GM18951 (cell line): ENCODE data around the gene ACBD6.

ENCODE experiments used
- POLR2A ChIP-seq: IDR thresholded peaks from 4 replicates; pipeline ENCODE4 v1.6.1; 2011; ENCODE audit warnings: mild to moderate bottlenecking; ENCODE audit not compliant: insufficient read length, insufficient read depth; ENCODE audit errors: extremely low read depth
- in situ Hi-C: fragments of 300-500 bp; cut with MboI; formaldehyde crosslinking; loops from one replicate; pipeline ENCODE4 v1.12.0; 2022; ENCODE audit warnings: low sequenced_read_pairs, mixed read lengths, inconsistent platforms; ENCODE audit not compliant: unreplicated experiment

Gene ACBD6

DNA sequence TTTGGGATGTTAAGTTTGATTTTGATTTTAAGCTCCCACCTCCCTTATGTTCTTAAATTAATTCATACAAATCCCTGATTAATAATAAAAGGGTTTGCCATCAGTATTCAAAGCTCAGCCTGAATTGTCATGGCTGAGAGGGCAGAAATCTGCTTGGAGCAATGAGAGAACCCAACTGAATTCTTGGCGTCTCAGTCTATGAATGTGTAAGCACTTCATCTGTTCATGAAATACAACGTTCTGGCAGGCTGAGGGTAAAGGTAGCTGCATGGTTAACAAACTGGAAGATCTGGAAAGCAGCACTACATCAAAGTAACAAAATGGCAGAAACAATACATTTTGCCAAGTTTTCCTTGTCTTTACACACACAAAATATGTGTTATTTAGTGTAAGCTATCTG lies 95.3 kb downstream of the ACBD6 start:
- in situ Hi-C loops: no loop called here
- no peak for TF ChIP-seq POLR2A

DNA sequence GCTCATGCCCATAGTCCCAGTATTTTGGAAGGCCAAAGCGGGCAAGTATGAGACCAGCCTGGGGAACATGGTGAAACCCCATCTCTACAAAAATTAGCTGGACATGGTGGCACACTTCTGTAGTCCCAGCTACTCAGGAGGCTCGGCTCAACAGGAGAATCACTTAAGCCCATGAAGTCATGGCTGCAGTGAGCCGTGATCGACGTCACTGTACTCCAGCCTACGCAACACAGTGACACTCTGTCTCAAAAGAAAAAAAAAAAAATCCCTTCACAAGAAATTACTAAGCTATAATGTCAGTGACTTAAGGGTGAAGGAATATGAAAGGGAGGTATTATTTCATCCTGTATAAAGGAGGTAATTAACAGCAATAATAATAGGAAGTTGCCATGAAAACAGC lies 99.8 kb downstream of the ACBD6 start:
- no peak for TF ChIP-seq POLR2A

DNA sequence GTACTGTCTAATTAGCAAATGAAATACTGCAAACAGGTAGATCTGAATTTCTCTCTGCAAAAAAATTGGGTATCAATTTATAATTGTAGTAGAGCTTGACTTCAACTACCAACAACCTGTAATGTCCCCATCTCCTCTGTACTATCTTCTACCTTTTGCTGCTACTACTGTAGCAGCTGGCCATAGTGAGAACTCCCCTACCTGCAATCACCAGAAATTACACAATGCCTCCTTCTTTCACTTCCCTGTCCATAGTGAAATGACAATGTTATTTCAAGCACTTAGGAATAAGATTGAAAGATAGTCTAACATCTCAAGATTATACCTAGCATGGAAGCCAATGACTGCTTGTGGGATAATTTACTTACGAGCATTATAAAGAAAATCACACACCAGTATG lies 100.4 kb downstream of the ACBD6 start:
- in situ Hi-C loops: no loop called here
- no peak for TF ChIP-seq POLR2A

More for the DNA sequence above, 99.8 kb downstream of the ACBD6 start:
- in situ Hi-C loops: no loop called here

DNA sequence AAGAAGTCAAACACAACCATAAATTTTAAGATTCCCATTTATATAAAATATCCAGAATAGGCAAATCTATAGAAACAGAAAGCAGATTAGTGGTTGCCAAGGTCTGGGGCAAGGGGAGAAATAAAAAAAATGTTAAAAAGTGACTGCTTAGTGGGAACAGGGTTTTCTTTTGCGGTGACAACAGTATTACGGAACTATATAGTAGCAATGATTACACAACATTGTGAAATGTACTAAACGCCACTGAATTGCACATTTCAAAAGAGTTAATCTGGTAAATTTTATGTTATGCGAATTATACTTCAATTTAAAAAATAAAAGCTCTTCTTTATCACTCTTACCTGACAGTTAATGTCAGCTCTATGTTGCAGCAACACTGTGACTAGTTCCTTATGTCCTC lies 105.2 kb downstream of the ACBD6 start:
- no peak for TF ChIP-seq POLR2A
- in situ Hi-C loops: no loop called here

DNA sequence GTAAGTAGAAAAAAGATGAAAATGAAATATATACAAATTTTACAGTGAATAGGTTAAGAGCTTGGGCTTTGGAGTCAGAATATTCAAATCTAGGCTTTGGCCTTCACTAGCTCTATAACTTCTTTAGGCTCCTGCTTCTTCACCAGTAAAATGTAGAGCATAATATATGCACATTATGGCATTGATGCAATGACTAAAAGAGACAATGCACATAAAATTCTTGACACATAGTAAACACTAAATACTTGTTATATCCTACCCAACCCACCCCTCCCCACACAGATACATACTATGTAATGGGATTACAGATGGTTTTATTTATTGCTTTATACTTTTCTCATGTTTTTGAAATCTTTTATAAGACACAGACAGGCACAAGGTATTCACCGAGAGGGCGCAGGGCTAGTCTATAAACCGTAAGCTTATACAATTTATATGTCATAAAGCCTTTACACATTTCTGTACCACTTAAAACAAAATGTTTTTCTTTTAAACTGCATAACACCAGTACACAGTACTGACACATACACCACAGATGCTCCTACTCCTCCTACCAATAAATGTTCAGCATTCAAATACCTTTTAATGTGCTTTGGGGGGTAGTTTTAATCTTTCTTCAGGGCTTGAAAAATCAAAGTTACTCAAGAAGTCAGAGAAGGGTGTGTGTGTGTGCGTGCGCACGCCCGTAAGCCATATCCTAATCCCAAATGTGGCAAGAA lies 109.8 kb downstream of the ACBD6 start:
- no peak for TF ChIP-seq POLR2A
- in situ Hi-C loops: no loop called here

DNA sequence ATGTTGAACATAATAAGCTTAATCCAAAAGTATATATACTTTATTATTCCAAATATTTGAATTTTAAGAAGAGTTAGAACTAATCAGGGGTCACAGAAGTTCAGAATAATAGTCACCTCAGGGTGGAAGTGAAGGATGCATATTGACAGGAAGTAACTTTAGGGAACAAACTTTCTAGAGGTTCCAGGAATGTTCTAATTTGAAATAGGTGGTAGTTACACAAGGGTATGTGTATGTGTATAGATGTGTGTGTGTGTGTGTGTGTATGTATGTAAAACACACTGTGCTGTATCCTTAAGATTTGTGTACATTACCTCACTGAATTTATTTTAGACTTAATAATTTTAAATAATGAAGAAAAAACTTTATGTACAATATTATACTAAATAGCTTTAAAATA lies 110.4 kb downstream of the ACBD6 start:
- TF ChIP-seq POLR2A: no peak
- in situ Hi-C loops: no loop called here

DNA sequence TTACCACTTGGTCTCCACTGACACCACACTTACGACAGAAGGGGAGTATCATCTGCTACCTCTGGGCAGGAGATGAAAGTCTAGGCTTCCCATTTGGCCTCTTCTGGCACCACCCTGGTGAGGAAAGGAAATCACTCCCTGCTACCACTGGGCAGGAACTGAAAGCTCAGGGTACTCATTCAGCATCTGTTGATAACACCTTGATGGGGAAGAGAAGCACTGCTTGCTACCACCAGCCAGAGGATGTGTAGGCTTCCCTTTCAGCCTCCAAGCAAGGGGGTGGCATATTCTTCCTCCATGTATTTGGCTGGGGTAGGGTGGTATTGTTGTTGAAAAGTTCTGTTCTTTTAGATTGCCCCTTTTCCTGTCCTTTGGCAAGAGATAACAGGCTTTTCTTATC lies 115.0 kb downstream of the ACBD6 start:
- TF ChIP-seq POLR2A: no peak
- in situ Hi-C loops: no loop called here

DNA sequence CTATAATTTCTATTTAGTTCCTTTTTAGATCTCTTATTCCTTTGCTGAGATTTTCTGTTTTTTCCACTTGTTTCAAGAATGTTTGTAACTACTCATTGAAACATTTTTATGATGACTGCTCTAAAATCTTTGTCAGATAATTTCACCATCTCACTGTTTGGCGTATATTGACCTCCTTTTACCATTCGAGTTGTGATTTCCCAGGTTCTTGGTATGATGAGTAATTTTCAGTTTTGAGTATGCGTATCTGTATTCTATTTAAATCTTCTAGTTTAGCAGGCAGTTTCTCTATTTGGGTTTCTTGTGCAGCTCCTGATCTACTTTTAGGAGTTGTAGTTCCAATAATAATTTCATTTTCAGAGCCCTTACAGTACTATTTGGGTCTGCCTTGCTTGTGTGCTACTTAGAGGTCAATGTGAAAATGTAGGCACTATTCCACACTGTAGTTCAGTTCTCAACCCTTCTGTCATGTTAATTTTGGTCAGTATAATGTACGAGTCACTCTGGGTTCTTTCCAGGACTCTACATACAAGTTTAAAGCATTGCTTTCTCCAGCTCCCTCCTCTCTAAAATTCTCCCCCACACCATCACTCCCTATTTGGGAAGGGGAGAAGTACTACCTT lies 115.5 kb downstream of the ACBD6 start:
- no peak for TF ChIP-seq POLR2A
- in situ Hi-C loops: no loop called here

DNA sequence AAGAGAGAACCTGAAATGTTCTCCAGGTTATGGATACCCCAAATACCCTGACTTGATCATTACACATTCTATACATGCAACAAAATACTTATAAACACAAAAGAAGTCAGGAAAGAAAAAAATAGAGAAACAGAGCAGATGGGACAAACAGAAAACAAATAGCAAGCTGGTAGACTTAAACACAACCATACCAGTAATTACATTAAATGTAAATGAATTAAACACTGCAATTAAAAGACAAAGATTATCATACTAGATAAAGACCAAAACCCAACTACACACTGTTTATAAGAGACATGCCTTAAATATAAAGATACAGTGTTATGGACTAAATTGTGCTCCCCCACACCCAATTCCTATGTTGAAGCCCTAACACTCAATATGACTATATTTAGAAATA lies 117.2 kb downstream of the ACBD6 start:
- TF ChIP-seq POLR2A: no peak
- in situ Hi-C loops: no loop called here

DNA sequence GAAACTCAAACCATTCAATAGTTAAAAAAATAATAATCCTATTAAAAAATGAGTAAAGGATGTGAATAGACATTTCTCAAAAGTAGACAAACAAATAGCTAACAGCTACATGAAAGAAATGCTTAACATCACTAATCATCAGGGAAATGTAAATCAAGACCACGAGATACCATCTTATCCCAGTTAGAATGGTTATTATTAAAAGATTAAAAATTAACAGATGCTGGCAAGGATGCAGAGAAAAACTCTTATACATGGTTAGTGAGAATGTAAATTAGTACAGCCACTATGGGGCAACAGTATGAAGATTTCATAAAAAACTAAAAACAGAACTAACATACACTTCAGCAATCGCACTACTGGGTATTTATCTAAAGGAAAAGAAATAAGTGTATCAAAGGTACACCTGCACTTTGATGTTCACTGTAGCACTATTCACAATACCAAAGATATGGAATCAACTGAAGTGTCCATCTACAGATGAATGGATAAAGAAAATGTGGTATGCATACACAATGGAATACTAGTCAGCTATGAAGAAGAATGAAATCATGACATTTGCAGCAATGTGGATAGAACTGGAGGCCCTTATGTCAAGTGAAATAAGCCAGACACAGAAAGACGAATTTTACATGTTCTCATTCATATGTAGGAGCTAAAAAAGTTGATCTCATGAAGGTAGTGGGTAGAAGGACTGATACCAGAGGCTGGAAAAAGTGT lies 117.9 kb downstream of the ACBD6 start:
- in situ Hi-C loops: no loop called here
- TF ChIP-seq POLR2A: no peak

DNA sequence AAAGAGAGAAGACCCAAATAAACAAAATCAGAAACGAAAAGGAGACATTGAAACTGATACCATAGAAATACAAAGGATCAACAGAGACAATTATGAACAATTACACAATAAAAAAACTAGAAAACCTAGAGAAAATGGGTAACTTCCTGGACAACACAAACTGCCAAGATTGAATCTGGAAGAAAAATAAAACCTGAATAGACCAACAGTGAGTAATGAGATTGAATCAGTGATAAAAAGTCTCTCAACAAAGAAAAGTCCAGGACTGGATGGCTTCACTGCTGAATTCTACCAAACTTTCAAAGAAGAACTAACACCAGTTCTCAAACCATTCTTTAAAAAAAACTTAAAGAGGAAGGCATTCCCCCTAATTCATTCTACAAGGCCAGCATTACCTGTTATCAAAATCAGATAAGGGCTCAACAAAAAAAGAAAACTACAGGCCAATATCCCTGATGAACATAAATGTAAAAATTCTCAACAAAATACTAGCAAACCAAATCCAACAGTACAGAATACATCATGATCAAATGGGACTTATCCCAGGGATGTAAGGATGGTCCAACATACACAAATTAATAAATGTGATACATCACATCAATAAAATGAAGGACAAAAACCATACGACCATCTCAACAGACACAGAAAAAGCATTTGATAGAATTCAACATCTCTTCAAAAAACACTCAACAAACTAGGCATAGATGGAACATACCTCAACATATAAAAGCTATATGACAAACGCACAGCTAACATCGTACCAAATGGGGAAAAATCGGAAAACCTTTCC lies 119.9 kb downstream of the ACBD6 start:
- no peak for TF ChIP-seq POLR2A
- in situ Hi-C loops: no loop called here

DNA sequence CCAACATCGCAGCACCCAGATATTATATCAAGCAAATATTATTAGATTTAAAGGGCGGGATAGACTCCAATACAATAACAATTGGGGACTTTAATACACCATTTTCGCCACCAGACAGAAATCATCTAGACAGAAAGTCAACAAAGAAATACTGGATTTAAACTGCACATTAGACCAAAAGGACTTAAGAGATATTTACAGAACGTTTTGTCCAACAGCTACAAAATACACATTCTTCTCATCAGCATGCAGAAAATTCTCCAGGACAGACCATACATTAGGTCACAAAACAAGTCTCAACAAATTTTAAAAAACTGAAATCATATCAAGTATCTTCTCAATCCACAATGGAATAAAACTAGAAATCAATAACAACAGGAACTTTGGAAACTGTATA lies 121.2 kb downstream of the ACBD6 start:
- TF ChIP-seq POLR2A: no peak

More for the DNA sequence above, 121.2 kb downstream of the ACBD6 start:
- in situ Hi-C loops: no loop called here
